22Rv1 (cell line): ENCODE data around the gene MAP1B.

Source experiments
- H3K27ac ChIP-seq: fragments of 450-650 bp; 2 replicates; pipeline ENCODE4 v1.5.1; 2017
- CTCF ChIP-seq: fragments of 450-650 bp; IDR thresholded peaks from 2 replicates; pipeline ENCODE4 v1.5.1; 2017; ENCODE audit warnings: mild to moderate bottlenecking
- ZFX ChIP-seq: fragments of 450-650 bp; IDR thresholded peaks from 2 replicates; pipeline ENCODE4 v1.6.1; 2017; ENCODE audit warnings: antibody characterized with exemption, borderline replicate concordance

Gene MAP1B

GRCh38 chr5:72246954-72247442, 139.7 kb downstream of the MAP1B start:
- TF ChIP-seq ZFX: no peak
- no peak for TF ChIP-seq CTCF
- H3K27ac ChIP-seq: no peak overlapping the region

GRCh38 chr5:72248410-72248981, 141.2 kb downstream of the MAP1B start:
- H3K27ac ChIP-seq: no peak overlapping the region
- TF ChIP-seq ZFX (no peak), CTCF (no peak)

- TF ChIP-seq ZFX (no peak), CTCF (no peak)
- no peak overlapping the region for H3K27ac ChIP-seq
These were observed 144.1 kb downstream of the MAP1B start for GRCh38 chr5:72251386-72251785.

GRCh38 chr5:72252008-72252407, 144.7 kb downstream of the MAP1B start:
- TF ChIP-seq ZFX: no peak
- TF ChIP-seq CTCF: no peak
- H3K27ac ChIP-seq: no peak overlapping the region

- H3K27ac ChIP-seq: no peak overlapping the region
- TF ChIP-seq CTCF (no peak), ZFX (no peak)
These were observed 145.4 kb downstream of the MAP1B start for GRCh38 chr5:72252574-72253155.

GRCh38 chr5:72255237-72255636, 148.0 kb downstream of the MAP1B start:
- TF ChIP-seq CTCF: no peak
- no peak for TF ChIP-seq ZFX
- no peak overlapping the region for H3K27ac ChIP-seq

- no peak for TF ChIP-seq CTCF
- no peak for TF ChIP-seq ZFX
- H3K27ac ChIP-seq: no peak overlapping the region
These were observed 148.4 kb downstream of the MAP1B start for GRCh38 chr5:72255670-72256069.
